GM19455 (cell line): Measurements from ENCODE around the gene PPP2R2B.

Experiments used
- ATAC-seq: cut with Tn5 transposase; IDR thresholded peaks from one replicate; pipeline ENCODE4 v1.9.1; 2021; ENCODE audit not compliant: unreplicated experiment

The PPP2R2B gene

GRCh38 chr5:146660376-146660960, 218.1 kb downstream of the PPP2R2B start:
- ATAC-seq: no peak

- no peak for ATAC-seq
These were observed 218.6 kb downstream of the PPP2R2B start for GRCh38 chr5:146659961-146660360.

GRCh38 chr5:146656703-146657102, 221.9 kb downstream of the PPP2R2B start:
- ATAC-seq: no peak

GRCh38 chr5:146653560-146653959, 225.0 kb downstream of the PPP2R2B start:
- ATAC-seq: no peak

- ATAC-seq: no peak
These were observed 226.0 kb downstream of the PPP2R2B start for GRCh38 chr5:146652547-146652946.

GRCh38 chr5:146647656-146648199, 230.8 kb downstream of the PPP2R2B start:
- ATAC-seq: no peak

GRCh38 chr5:146646441-146646840, 232.1 kb downstream of the PPP2R2B start:
- no peak for ATAC-seq

GRCh38 chr5:146645342-146645741, 233.2 kb downstream of the PPP2R2B start:
- ATAC-seq: no peak

DNA sequence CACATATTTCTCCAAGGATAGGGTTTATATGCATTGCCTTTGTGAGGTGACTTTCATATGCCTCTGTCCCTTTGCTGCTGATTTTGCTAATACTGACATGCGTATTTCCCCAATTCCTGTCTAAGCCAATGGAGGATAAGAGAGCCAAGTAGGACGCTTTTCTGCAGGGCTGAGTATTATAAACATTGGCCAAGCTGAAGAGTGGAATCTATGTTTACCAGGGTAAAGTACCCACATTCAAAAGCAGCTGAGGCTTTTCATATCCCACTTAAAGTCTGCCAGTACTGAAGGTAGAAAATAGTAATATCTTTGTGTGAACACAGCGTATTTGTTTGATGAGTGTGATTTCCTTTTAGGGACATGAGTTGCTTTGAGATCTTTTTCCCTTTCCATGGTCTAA, 233.7 kb downstream of the PPP2R2B start:
- no peak for ATAC-seq

DNA sequence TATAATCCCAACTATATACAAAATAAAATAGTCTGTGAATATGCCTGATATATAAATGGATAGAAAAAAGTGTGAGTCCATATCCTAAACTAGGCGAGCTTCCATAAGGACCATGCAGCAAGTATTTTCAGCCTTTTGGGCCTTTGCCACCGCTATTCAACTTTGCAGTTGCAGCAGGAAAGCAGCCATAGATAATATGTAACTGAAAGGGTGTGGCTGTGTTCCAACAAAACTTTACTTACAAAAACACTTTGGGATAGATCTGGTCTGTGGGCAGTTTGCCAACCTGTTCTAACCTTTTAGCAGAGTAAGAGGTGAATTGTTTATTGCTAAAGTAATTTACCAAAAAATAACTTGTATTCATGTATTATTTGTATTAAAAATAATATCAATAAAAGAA, 234.8 kb downstream of the PPP2R2B start:
- ATAC-seq: no peak

DNA sequence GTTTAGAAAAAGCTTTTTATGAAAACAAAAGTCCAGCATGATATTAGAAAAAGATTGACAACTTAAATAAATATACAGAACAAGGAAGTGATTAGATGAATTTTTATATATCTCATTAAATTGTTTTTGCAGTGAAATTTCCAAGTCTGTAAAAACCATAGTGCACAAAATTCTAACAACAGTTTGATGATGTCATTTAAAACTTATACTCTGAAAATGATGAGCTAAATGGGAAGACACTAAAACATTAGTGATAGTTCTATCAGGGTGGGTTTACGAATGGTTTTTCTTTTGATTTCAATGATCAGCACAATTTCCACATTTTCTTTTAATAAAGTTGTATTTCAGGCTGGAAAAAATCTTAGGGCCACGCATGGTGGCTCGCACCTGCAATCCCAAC, 236.1 kb downstream of the PPP2R2B start:
- ATAC-seq: no peak

DNA sequence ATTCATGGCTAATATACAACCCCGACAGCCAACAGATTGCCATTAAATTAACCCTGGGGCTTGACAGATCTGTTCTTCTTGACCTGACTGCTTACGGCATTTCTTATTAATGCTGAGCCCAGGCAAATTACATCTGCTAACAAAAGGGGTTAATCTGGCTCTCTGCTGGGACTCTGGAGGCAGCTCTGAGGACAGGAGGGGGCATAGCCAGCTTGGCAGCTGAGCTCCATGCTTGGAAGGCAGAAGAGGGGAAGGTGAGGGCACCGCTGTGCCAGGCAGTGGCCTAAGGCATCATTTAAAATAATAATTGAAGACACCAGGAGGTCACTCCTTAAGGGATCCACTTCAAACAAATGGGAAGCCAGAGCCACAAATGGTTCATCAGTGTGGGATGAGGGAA, 236.6 kb downstream of the PPP2R2B start:
- no peak for ATAC-seq

DNA sequence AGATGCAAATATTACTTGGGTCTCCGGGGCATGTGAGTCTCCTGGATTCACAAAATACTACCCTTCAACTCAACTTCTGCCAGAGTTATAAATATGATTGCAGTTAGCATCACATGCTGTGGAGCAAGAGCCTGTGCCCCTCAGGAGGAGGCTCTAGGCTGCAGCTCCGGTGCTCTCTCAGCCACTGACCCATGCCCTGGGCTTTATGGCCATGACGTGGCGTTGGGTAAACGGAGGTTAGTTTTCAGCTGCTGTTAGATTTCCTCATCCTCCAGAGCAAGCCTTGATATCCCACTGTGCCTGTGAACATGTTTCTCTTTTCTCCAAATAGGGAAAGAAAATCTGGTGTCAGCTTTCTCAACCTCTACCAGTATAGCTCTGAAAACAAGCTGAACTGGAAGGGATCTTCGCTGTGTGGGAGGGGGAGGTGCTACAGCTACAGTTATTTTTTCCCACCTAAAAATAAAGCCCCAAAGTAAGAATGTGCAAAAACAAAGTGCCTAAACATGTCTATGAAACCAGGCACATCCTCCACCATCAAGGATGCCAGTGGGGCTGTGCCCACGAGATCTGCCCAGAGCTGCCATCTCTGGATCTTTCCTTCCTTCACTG, 238.2 kb downstream of the PPP2R2B start:
- ATAC-seq: no peak

DNA sequence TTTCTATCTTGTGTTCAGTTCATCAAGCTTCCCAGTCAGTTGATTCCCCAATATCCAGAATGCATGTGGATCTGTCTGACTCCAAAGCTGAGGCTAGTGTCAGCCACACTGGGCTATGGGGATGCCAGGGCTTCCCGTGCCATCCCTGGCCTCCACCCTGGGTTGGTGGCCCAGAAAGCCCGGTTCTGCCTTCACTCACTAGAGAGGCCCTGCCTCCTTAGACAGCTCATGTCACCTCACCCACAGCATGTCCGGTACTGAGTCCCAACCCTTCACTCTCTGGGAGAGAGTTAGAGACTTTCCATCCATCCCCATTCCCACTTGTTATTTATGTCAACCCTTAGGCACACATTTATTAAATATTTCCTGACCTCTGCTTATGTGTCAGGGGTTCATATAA, 243.1 kb downstream of the PPP2R2B start:
- ATAC-seq: no peak

DNA sequence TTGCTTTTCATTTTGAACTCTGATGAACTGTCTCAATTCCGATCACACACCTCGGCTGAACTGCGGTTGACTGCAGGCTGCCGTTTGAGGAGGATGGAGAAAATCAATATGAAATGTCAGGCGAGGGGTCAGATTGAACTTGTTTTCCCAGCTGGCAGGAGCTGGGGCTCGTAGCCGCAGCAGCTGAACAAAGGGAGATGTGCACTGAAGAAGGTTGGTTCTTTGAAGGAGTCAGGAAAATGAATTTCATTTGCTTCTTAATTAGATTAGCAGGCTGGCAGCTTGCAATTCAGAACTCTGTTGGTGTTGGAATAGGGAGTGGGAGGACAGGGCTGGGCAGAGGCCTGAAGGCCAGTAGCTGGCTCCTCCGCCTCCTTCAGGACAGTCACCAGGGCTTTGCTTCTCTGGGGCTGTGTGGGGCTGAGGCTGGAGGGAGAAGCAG, 245.2 kb downstream of the PPP2R2B start:
- no peak for ATAC-seq

GRCh38 chr5:146632620-146633322, 245.8 kb downstream of the PPP2R2B start:
- ATAC-seq: no peak

GRCh38 chr5:146630472-146630871, 248.1 kb downstream of the PPP2R2B start:
- ATAC-seq: no peak

DNA sequence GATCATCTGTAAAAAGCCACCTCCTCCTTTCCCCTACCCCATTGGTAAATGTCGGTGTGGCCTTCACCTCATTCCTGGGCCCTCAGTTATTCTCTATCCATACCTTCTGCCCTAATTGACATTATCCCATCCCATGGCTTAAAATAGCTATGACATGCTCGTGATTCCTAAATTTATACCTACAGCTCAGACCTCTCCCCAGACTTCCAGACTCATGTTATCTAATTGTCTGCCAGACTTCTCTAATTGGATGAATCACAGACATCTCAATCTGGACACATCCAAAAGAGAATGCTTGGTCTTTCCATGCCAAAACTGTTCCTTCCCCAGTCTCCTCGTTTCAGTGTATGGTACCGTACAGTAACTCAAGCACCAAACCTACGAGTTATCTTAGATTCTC, 249.6 kb downstream of the PPP2R2B start:
- no peak for ATAC-seq

DNA sequence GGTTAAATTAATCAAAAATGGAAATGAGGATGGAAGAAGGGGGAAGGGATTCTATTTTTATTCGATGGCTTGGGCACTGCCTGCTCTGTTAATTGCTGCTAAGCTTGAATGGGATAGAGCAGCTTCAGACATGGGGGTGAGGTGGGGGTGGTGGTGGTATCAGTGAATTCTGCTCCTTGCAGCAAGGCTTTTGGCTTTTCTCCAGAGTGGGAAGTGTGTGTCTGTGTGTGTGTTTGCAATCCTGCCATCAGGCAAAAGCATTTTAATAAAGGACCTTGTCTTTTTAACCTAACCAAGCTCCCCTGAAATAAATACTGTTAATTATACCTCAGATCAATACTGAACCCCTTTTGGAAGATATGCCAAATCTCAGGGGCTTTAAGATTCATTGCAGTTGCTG, 251.6 kb downstream of the PPP2R2B start:
- no peak for ATAC-seq

DNA sequence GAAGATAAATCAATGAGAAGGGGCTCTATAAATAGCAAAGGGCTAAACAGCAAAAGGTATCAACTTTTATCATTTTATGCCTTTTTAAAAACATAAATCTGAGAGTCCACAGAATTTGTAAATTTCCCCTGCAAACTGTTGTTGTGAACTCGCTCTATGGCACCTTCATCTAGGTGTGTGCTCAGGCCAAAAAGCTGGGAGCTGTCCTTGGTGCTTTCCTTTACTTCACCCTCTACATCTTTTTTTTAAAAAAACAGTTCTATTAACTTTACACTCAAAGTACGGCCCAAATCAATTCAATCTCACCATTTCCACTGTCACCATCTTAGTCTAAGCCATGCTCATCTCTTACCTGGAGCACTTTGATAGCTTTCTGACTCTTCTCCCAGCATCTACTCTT, 254.4 kb downstream of the PPP2R2B start:
- no peak for ATAC-seq

- ATAC-seq: no peak
These were observed 254.9 kb downstream of the PPP2R2B start for GRCh38 chr5:146623666-146624065.

DNA sequence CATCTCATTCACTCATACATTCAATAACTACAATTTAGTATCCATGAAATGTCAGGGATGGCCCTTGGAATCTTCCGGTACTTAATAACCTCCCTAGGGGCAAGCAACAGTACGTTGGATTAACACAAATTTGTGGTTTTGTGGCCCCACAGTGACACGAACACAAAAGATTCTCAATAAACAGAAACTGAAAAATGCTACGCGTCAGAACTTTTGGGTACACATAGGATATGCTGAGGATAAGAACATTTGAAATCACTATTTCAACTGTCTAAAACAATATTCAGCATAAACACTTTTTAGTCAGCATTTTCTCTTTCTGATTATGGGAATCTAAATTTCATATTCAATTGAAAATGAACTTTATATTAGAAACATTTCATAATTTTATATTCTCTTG, 255.5 kb downstream of the PPP2R2B start:
- ATAC-seq: no peak
